DOHH2 (cell line): Measurements from ENCODE around the gene ZFP57.

Experiments
- CTCF ChIP-seq: fragments of 200-600 bp; sonication (generic); IDR thresholded peaks from one replicate; pipeline ENCODE4 v1.5.1; 2014; ENCODE audit warnings: antibody characterized with exemption, mild to moderate bottlenecking, low read depth, low read length; ENCODE audit not compliant: poor library complexity, severe bottlenecking
- EZH2phosphoT487 ChIP-seq: fragments of 200-600 bp; sonication (generic); IDR thresholded peaks from 2 replicates; pipeline ENCODE4 v1.6.1; 2017; ENCODE audit warnings: borderline replicate concordance, mild to moderate bottlenecking, antibody characterized with exemption, low read length, moderate library complexity, mixed read lengths

GRCh38 chr6:29678114-29678513 is 2.8 kb downstream of the ZFP57 start:
- TF ChIP-seq CTCF = no peak
- no peak for TF ChIP-seq EZH2phosphoT487
